Sigmoid colon (tissue), 4 donors: ENCODE results near the gene ARSI.

ENCODE experiments used
- EP300 ChIP-seq, 4 donors: sonication (generic); formaldehyde crosslinking; IDR thresholded peaks; one replicate each; pipeline ENCODE4 v1.6.1; 2017; ENCODE audit warnings: antibody characterized with exemption in 4 of 4
- POLR2A ChIP-seq, 2 donors: fragments of 450-650 bp; IDR thresholded peaks; one replicate each; pipeline ENCODE4 v1.6.1; 2016; ENCODE audit warnings: antibody characterized with exemption in 2 of 2, mild to moderate bottlenecking in 2 of 2, moderate library complexity in 2 of 2
- TF ChIP-seq, protein P1 (sequence below), 4 experiments: fragments of 450-650 bp in 3 of 4; fragments of 200-600 bp in 1 of 4; IDR thresholded peaks; one replicate each; pipeline ENCODE4 v1.5.1; 2016 to 2019; ENCODE audit warnings: antibody characterized with exemption in 4 of 4, mild to moderate bottlenecking in 3 of 4, moderate library complexity in 2 of 4

DNA sequence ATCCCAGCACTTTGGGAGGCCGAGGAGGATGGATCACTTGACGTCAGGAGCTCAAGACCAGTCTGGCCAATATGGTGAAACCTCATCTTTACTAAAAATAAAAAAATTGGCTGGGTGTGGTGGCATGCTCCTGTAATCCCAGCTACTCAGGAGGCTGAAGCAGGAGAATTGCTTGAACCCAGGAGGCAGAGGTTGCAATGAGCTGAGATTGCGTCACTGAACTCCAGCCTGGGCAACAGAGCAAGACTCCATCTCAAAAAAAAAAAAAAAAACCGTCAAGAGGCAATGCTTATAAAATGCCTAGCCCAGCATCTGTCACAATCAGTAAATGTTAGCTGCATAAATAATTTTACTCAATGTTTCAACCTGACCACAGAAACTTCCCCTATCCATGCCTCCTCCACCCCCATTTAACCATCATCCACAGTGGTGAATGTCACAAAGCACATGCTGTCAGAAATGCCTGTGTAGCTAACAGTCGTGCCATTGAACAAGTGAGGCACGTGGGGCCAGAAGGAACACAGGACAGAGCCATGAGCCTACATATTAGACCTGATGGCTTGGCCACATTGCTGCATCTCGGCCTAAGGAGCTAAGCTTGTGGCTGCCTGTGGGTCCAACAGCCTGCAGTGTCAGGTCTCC, 38.0 kb upstream of the ARSI start:
- TF ChIP-seq, protein P1, sequence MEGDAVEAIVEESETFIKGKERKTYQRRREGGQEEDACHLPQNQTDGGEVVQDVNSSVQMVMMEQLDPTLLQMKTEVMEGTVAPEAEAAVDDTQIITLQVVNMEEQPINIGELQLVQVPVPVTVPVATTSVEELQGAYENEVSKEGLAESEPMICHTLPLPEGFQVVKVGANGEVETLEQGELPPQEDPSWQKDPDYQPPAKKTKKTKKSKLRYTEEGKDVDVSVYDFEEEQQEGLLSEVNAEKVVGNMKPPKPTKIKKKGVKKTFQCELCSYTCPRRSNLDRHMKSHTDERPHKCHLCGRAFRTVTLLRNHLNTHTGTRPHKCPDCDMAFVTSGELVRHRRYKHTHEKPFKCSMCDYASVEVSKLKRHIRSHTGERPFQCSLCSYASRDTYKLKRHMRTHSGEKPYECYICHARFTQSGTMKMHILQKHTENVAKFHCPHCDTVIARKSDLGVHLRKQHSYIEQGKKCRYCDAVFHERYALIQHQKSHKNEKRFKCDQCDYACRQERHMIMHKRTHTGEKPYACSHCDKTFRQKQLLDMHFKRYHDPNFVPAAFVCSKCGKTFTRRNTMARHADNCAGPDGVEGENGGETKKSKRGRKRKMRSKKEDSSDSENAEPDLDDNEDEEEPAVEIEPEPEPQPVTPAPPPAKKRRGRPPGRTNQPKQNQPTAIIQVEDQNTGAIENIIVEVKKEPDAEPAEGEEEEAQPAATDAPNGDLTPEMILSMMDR (IDR thresholded peaks at IDR 0.05) = no peak
- TF ChIP-seq EP300 (IDR thresholded peaks at IDR 0.05) (no peak), POLR2A (IDR thresholded peaks at IDR 0.05) (no peak)
